ENCODE data around the gene CHD1. TPM values are rescaled to one million over a fixed set of nuclear protein-coding genes. Genes with fewer than 3 reads are reported as not detected.
A peak's percentile ranks its signal among the peaks of the same experiment; 100 is the strongest.

Gene CHD1
- total and polyA plus RNA-seq, 2 experiments from 2014 or later, result 11.4 to 47.2 TPM

- no peak for TF ChIP-seq CTCF (IDR thresholded peaks at IDR 0.05; ENCODE audit: low read depth, low read length)
- Histone ChIP-seq H3K27me3 (no peaks in the 10 kb centered on the region), H3K27ac (no peak overlapping the region), H3K36me3 (no peaks in the 10 kb centered on the region), H3K4me1 (ENCODE audit: low read depth) (no peaks in the 10 kb centered on the region), H3K4me3 (no peak overlapping the region), H3K9me3 (ENCODE audit: low read depth) (no peaks in the 10 kb centered on the region)
- peak in 1 of 2 donors; percentile 33 for DNase-seq (ENCODE audit: low read depth in 1 of 2, low spot score in 1 of 2)
Observed at GRCh38 chr5:98816582-98817222, 112.1 kb downstream of the CHD1 start.

GRCh38 chr5:98813755-98814154 is 115.1 kb downstream of the CHD1 start:
- DNase-seq (ENCODE audit: low read depth in 1 of 2, low spot score in 1 of 2), result no peak
- H3K9me3 ChIP-seq (ENCODE audit: low read depth), result no peaks in the 10 kb centered on the region
- no peaks in the 10 kb centered on the region for H3K27me3 ChIP-seq
- no peaks in the 10 kb centered on the region for H3K4me1 ChIP-seq (ENCODE audit: low read depth)
- no peaks in the 10 kb centered on the region for H3K36me3 ChIP-seq
- H3K27ac ChIP-seq, result no peak overlapping the region
- TF ChIP-seq CTCF (IDR thresholded peaks at IDR 0.05; ENCODE audit: low read depth, low read length), result no peak
- no peak overlapping the region for H3K4me3 ChIP-seq

GRCh38 chr5:98810206-98810605 is 118.6 kb downstream of the CHD1 start:
- Histone ChIP-seq H3K9me3 (ENCODE audit: low read depth) (no peaks in the 10 kb centered on the region), H3K36me3 (no peaks in the 10 kb centered on the region), H3K4me1 (ENCODE audit: low read depth) (no peaks in the 10 kb centered on the region), H3K27me3 (no peaks in the 10 kb centered on the region), H3K4me3 (no peak overlapping the region), H3K27ac (no peak overlapping the region)
- no peak for TF ChIP-seq CTCF (IDR thresholded peaks at IDR 0.05; ENCODE audit: low read depth, low read length)
- DNase-seq (ENCODE audit: low read depth in 1 of 2, low spot score in 1 of 2), result no peak

GRCh38 chr5:98807806-98808205 is 121.0 kb downstream of the CHD1 start:
- Histone ChIP-seq H3K27me3 (no peaks in the 10 kb centered on the region), H3K4me1 (ENCODE audit: low read depth) (no peaks in the 10 kb centered on the region), H3K4me3 (no peak overlapping the region), H3K9me3 (ENCODE audit: low read depth) (no peaks in the 10 kb centered on the region), H3K27ac (no peak overlapping the region), H3K36me3 (no peaks in the 10 kb centered on the region)
- DNase-seq (ENCODE audit: low read depth in 1 of 2, low spot score in 1 of 2), result no peak
- no peak for TF ChIP-seq CTCF (IDR thresholded peaks at IDR 0.05; ENCODE audit: low read depth, low read length)

- no peak for DNase-seq (ENCODE audit: low read depth in 1 of 2, low spot score in 1 of 2)
- no peak for TF ChIP-seq CTCF (IDR thresholded peaks at IDR 0.05; ENCODE audit: low read depth, low read length)
- no peaks in the 10 kb centered on the region for H3K36me3 ChIP-seq
- no peak overlapping the region for H3K4me3 ChIP-seq
- H3K9me3 ChIP-seq (ENCODE audit: low read depth), result no peaks in the 10 kb centered on the region
- no peak overlapping the region for H3K27ac ChIP-seq
- H3K27me3 ChIP-seq, result no peaks in the 10 kb centered on the region
- H3K4me1 ChIP-seq (ENCODE audit: low read depth), result no peaks in the 10 kb centered on the region
Observed at GRCh38 chr5:98805070-98805469, 123.7 kb downstream of the CHD1 start.

All from cardiac muscle cell (in vitro differentiated cells and primary cell).